Activated CD4-positive, alpha-beta T cell treated with anti-CD3 and anti-CD28 coated beads, Interleukin-2, amount 50 U/mL, for 4 hours (primary cell): ENCODE results near the gene LYPD1.

ENCODE experiments used
- DNase-seq, 2 experiments: peaks; one replicate each; pipeline ENCODE4 v3.0.0-alpha.2; 2020

Gene LYPD1

GRCh38 chr2:132668189-132668823, 1.7 kb downstream of the LYPD1 start:
- no peak for DNase-seq

DNA sequence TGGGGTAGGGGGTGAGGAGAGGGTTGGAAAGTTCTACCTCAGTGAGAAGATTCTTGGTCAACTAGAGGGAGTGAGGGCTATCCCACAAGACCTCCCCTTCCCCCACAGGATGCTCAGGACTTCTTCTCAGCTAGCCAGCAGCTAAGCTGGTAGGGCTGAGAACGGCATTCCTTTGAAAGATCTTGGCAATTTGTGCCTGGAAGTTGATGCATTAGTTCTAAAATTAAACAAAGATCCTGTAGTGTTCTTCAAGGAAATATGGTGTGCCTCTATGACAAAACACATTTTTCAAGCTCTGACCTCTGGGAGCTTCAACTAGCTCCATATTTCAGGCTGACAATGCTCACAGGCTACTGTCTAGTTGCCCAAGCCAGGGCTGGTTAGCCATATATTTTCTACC, 2.3 kb downstream of the LYPD1 start:
- DNase-seq, result no peak

DNA sequence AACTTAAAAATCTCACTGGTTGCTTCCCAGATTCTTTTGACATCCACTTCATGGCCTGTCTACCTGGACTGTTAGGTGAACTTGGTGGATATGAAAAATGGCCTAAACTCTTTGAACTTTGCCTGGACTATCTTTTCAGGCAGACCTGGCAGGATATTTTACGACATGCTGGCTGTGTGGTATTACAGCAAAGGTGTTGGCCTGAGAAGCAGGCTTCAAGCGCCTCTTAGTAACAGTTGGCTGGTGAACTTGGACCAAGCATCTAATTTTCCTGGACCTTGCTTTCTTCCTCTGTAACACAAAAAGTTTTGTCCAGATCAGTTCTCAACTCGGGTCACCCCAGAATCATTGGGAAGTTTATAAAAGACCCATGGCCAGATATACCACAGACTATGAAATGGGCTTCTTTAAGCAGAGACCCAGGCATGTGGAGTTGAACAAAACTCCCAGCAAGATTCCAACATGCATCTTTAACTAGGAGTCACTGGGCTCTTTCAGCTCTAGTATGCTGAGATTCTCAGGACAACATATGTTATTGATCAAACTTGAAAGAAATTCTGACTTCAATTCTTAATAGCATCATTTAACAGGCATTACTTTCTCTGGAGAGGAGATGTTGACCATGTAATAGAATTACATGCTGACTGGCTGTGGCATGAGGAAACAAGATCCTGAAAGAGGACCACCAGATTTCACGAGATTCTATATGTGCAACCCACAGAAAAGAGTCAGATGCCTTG, 4.4 kb downstream of the LYPD1 start:
- no peak for DNase-seq

GRCh38 chr2:132664096-132664495, 5.9 kb downstream of the LYPD1 start:
- DNase-seq, result no peak

DNA sequence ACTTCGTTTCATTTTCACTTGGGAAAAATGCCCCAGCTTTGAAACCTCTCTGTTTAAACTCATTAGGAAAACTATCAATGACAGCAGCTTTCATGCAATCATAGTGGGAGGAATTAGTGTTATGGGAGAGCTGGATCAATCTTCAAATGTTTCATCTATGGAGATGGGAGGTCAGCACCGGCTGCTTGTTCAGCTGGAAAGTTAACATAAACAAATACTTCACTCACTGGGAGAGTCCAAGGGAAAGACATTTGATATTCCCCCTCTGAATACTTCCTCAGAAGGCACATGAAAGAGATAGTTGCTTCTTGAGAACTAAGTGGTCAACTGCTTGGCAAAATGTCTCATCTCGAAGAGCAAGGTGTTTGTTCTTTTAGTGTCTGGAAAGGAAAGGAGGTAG, 7.3 kb downstream of the LYPD1 start:
- no peak for DNase-seq

DNA sequence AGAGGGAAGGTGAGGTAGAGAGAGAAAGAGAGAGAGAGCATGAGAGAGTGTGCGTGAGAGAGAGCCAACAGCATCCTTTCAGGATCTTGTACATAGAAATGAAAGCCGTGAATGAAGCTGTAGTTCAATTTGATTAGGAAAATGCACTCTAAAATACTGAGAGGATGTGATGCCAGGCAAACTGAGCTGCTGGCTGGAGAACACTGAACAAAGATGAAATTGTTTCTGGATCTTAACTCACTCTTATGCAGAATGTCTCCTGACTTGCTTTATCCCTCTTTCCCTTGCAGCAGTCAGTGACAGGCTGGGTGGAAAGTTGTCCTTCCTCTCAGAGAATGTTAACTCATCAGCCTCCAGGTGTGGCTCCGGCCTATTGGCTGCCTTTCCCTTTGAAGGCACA, 10.7 kb downstream of the LYPD1 start:
- no peak for DNase-seq

DNA sequence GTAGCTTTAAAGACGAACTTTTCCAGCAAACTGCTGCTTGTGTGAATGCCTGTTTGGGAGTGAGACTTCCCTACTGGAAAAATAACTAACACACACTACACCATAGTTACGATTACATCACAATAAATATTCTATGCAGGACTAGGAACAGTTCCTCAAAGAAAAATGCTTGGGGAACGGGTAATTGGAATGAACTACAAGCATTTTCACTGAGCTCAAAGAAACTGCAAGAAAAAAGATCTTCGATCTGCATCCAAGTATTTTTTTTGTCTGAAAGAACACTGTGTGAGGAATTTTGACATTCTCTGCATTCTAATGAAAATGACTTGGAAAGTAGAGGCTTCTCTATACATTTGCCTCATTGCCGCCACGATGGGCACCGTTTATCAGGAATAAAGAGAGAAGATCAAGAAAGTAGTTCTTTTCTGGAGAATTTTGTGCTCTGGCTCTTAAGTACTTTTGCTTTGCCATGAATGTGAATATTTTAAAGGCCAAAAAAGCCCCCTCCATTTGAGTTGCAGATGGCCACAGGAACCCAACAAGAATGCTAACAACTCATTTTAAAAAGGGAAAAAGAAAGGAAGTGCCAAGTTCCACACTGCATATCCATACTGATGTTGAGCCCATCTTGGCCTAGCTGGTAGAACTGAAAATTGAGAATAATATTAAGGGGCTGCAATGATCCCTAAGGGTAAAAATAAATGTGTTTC, 13.6 kb downstream of the LYPD1 start:
- DNase-seq, result no peak

- no peak for DNase-seq
Measured at GRCh38 chr2:132654968-132655367, 15.0 kb downstream of the LYPD1 start.

DNA sequence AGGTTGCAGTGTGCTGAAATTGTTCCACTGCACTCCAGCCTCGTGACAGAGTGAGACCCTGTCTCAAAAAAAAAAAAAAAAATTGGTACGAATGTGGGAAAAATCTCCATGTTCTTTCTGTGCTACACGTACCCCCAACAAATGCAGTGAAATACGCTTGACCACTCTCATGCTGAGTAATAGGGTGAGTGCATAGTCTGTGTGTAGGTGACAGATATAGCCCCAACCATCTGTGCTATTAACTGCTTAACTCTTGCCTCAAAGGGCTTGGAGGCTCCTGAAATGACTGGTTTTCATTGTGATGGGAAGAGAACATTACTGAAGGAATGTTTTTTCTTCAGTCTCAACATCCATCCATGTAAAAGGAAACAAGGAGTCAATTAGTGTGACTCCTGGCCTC, 15.7 kb downstream of the LYPD1 start:
- DNase-seq, result no peak

DNA sequence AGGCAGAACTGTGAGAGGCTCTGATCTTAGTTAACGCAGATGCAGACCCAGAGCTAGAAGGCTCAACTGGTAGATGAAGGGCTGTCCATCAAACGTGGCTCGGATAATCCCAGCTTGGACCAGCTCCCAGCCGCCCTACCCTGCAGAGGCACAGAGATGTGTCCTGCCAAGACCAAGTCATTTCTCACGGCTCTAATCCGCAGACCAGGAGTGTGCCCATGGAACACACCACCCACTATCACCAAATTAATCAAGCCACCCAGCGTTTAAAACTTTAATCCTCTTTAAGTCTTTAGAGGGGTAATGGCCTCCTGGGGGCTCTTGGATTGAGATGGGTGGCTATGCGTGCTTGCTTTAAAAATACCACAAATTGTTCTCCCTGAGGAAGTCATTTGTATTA, 17.5 kb downstream of the LYPD1 start:
- DNase-seq, result no peak

GRCh38 chr2:132651115-132652045, 18.6 kb downstream of the LYPD1 start:
- DNase-seq, result no peak

GRCh38 chr2:132646540-132647108, 23.4 kb downstream of the LYPD1 start:
- DNase-seq, result no peak

DNA sequence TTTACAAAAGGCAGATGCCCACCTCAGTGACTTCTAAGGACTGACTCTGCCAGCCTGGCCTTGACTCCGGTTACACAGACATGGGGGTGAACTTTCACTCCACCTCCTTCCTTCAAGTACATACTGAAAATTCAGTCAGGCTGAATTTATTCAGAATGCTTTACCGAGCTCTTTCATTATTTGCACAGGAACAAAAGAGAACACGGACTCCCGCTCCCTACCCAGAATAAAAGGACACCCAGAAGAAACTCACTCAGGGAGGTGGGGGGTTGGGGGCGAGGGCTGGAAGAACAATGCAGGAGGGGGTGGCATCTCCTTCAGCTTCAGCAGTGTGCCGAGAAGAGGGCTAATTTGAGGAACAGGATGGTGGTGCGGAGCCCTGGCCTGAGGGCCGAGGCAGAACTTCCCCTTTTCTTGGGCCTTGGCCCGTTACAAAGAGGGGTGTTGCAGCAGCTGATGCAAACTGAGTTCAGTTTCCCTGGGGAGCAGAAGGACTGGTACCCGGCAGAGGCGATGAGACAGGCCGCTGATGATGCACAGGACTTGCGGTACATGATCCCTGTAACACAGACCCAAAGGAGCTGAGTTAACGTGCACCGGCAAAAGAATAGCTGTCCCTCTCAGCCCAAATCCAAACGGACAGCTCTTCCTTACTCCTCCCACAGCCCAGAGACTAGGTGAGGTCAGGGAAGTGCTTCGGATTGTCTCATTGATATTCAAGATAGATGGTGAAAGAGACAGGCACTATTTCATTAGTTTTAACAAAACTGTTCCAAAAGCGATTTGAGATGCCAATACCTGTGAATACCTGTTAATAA, 24.1 kb downstream of the LYPD1 start:
- DNase-seq, result no peak

GRCh38 chr2:132645176-132645575, 24.8 kb downstream of the LYPD1 start:
- DNase-seq, result no peak

GRCh38 chr2:132642415-132642814, 27.6 kb downstream of the LYPD1 start:
- no peak for DNase-seq

GRCh38 chr2:132641819-132642218, 28.2 kb downstream of the LYPD1 start:
- no peak for DNase-seq

DNA sequence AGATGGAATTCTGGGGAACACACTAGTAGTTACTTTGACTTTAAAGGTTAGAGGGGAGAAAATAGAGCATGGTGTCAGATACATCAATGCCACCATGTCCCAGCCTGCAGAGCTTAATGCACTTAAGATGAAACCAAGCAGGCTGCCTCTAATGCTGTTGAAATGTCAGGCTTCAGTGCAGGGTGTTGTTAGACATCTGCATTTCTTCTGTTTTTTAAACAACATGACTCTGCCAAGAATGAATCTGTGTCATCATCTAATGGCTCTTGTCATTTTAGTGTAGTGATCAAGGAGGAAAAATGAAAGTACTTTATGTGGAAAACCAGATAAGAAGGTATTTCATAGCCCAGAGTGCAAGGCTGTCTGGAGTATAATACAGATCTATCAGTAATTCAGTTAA, 29.9 kb downstream of the LYPD1 start:
- DNase-seq, result no peak

- DNase-seq, result no peak
Measured at GRCh38 chr2:132638313-132639040, 31.5 kb downstream of the LYPD1 start.

DNA sequence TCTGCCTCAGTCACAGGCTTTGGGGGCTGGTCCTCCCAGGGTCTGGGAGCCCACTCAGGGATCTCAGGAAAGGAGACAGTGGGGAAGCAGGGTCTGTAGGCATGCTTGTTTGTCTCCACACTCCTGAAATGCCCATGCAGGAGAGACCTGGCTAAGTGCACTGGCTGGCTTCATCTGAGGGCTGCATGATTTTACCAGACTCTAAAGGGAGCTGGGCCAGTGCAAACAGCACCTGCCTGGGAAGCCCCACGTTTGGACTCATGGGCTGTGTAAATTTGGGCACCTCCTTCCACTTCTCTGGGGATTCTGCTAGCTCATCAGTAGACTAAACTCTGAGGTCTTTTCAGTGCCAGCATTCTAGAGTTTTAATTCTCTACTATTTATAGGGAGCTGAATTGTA, 33.7 kb downstream of the LYPD1 start:
- DNase-seq, result no peak

- no peak for DNase-seq
Measured at GRCh38 chr2:132633635-132634034, 36.4 kb downstream of the LYPD1 start.
